NAMALWA (cell line): Measurements from ENCODE around the gene BFSP2.
"Not testable (repeated sequence)": the region's sequence is repeated elsewhere in the genome, so short reads cannot be mapped to it uniquely, and the experiment has no call there.

Experiments used
- DNase-seq: peaks from one replicate; pipeline ENCODE4 v3.0.0-alpha.2; 2015; ENCODE audit warnings: low spot score

BFSP2 gene

DNA sequence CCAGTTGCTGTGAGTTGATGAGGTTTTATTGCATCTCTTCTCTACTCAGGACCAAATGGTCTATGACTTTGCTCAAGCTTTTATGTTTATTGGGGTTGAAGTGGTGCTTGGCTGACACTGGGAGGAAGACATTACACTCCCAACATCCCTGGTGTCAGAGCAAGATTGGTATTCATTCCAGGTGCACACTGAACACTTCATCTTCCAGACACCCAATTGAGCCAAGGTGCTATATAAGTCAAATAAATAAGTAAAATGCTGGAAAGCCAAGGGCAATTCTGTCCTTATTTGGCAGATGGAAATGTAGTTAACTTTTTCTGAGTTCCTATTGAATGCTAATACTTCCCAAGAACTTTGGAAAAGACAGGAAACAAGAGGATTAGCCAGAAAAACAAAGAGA, 120.4 kb downstream of the BFSP2 start:
- no peak for DNase-seq

DNA sequence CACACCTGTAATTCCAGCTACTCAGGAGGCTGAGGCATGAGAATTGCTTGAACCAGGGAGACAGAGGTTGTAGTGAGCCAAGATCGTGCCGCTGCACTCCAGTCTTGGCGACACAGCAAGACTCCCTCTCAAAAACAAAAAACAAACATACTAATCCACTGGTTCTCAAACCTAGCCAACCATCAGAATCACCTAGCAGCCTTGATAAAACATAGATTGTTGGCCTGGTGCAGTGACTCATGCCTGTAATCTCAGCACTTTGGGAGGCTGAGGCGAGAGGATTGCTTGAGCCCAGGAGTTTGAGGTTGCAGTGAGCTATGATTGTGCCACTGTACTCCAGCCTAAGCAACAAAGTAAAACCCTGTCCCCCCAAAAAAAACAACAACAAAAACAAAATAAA, 121.1 kb downstream of the BFSP2 start:
- DNase-seq = not testable (repeated sequence)

DNA sequence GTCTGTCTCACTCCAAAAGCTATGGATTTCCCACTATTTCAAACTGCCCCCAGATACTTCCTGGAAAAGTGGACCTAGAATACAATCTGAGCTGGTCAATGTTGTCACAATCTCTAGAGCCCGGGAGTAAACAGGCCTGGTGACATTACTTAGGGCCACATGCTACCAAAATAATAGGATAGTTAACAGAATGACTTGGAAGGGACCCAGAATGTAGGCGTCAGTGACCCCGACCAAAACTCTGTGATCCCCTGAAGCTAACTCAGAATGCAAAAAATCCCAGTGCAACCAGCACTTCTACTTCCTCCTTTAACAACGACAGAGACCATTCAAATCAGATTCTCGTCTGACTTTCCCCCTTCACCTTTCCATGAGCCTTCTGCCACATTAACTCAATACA, 122.1 kb downstream of the BFSP2 start:
- no peak for DNase-seq

DNA sequence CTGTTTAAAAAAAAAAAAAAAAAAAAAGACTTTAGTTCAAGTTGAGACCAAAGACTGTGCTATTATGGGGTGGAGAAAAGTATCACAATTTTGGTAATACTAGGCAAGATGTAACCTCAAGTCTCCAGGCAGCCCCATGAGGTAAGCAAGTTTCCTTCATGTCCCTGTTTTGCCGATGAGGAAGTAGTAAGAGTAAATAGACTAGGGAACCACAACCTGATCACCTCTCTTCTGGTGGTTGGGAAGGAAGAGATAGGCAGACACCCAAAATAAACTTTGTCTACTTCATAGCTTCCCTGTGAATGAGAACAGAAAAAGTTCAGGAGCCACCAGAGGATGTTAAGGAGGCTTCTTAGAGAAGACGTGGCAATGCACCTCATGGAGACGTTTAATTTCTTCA, 123.9 kb downstream of the BFSP2 start:
- DNase-seq = not testable (repeated sequence)
